HepG2 (cell line): Measurements from ENCODE around the gene NCBP3. TPM values are rescaled to one million over a fixed set of nuclear protein-coding genes. Genes with fewer than 3 reads are reported as not detected.

ENCODE experiments used
- ATAC-seq: fragments of 200-7000 bp; cut with Tn5 transposase; 3 replicates; pipeline ENCODE4 v1.9.1; 2020; ENCODE audit warnings: mild to moderate bottlenecking, moderate library complexity
- BruUV-seq: library from RNA; stranded (reverse); fragments of 400-500 nt; replicated peaks from 2 replicates; lab custom pipeline; 2021; lab: Mats Ljungman, UMichigan
- CTCF ChIA-PET: fragments of 300-600 bp; formaldehyde crosslinking; extraction: SDS; loops from one replicate; lab custom pipeline; 2021; ENCODE audit warnings: low total read pairs, inconsistent platforms, low intra/inter-chr PET ratio; lab: Yijun Ruan, JAX
- POLR2A ChIA-PET: fragments of 350-600 bp; sonication (Branson Sonifier 250); formaldehyde crosslinking; loops from one replicate; lab custom pipeline; 2020; ENCODE audit warnings: antibody characterized with exemption, inconsistent platforms; lab: Yijun Ruan, JAX
- DNase-seq: peaks from one replicate; pipeline ENCODE4 v3.0.0-alpha.2; 2015; ENCODE audit warnings: low spot score
- FAIRE-seq: peaks from 3 replicates; lab custom pipeline; 2011; peaks lifted over from hg19 to GRCh38; lab: Jason Lieb, UNC
- H2AFZ ChIP-seq: one replicate; pipeline ENCODE4 v1.6.1; 2011; ENCODE audit warnings: low read length, inconsistent platforms
- H3K27ac ChIP-seq: fragments of 300-600 bp; 3 replicates; pipeline ENCODE4 v1.8.0; 2011; ENCODE audit warnings: mixed run types, mild to moderate bottlenecking, mixed read lengths, low read length, inconsistent platforms; ENCODE audit not compliant: insufficient read depth; ENCODE audit errors: extremely low read length
- H3K27me3 ChIP-seq, 2 experiments: fragments of 200-600 bp in 1 of 2; 2 replicates in 1 of 2; 3 replicates in 1 of 2; pipeline versions ENCODE4 v1.6.0 to v1.8.0; 2011; ENCODE audit warnings: low read length in 2 of 2, mild to moderate bottlenecking in 2 of 2, moderate library complexity in 2 of 2, inconsistent platforms in 1 of 2; ENCODE audit not compliant: insufficient read depth in 2 of 2, control insufficient read depth in 1 of 2
- H3K36me3 ChIP-seq, 2 experiments: fragments of 200-600 bp in 1 of 2; replicated peaks in 1 of 2; 2 replicates in 1 of 2; 3 replicates in 1 of 2; pipeline versions ENCODE4 v1.5.1 to v1.8.0; 2011; ENCODE audit warnings: low read length in 2 of 2, inconsistent platforms in 1 of 2; ENCODE audit not compliant: insufficient read depth in 2 of 2, control insufficient read depth in 1 of 2
- H3K4me1 ChIP-seq: 2 replicates; pipeline ENCODE4 v1.5.1; 2012; ENCODE audit warnings: low read length, inconsistent platforms; ENCODE audit not compliant: insufficient read depth
- H3K4me2 ChIP-seq: 2 replicates; pipeline ENCODE4 v1.6.0; 2011; ENCODE audit warnings: low read depth, low read length, inconsistent platforms
- H3K4me3 ChIP-seq, 3 experiments: fragments of 200-600 bp in 1 of 3; sonication (generic), shearing (Covaris generic) in 1 of 3; replicated peaks in 1 of 3; 2 replicates each; pipeline ENCODE4 v1.5.1; 2011 to 2016; ENCODE audit warnings: low read length in 3 of 3, inconsistent platforms in 2 of 3, low read depth in 2 of 3, mild to moderate bottlenecking in 2 of 3, control low read depth in 1 of 3, mixed read lengths in 1 of 3; ENCODE audit not compliant: insufficient read depth in 1 of 3
- H3K79me2 ChIP-seq: one replicate; pipeline ENCODE4 v1.6.1; 2011; ENCODE audit warnings: low read length, inconsistent platforms; ENCODE audit not compliant: insufficient read depth
- H3K9ac ChIP-seq: 2 replicates; pipeline ENCODE4 v1.6.0; 2011; ENCODE audit warnings: mild to moderate bottlenecking, low read depth, low read length, inconsistent platforms; ENCODE audit not compliant: insufficient read depth
- H3K9me3 ChIP-seq: 2 replicates; pipeline ENCODE4 v1.5.1; 2012; ENCODE audit warnings: mild to moderate bottlenecking, low read length
- H4K20me1 ChIP-seq: 2 replicates; pipeline ENCODE4 v1.6.0; 2011; ENCODE audit warnings: inconsistent platforms, mild to moderate bottlenecking, low read length, moderate library complexity; ENCODE audit not compliant: insufficient read depth
- ATF7-NPFF ChIP-seq: sonication (generic); formaldehyde crosslinking; IDR thresholded peaks from 2 replicates; pipeline ENCODE4 v1.8.1; 2023; ENCODE audit warnings: mild to moderate bottlenecking, low read depth, missing genetic modification reagents, moderate library complexity
- HNRNPL ChIP-seq: fragments of 200-400 bp; formaldehyde crosslinking; IDR thresholded peaks from 2 replicates; pipeline ENCODE4 v1.6.1; 2017; ENCODE audit warnings: mild to moderate bottlenecking, low read depth, low read length
- KDM5B ChIP-seq: sonication (generic); formaldehyde crosslinking; IDR thresholded peaks from 2 replicates; pipeline ENCODE4 v1.4.0; 2020; ENCODE audit warnings: missing genetic modification reagents, mild to moderate bottlenecking, borderline replicate concordance
- SSRP1 ChIP-seq: IDR thresholded peaks from 2 replicates; pipeline ENCODE4 v1.6.1; 2016; ENCODE audit warnings: control low read depth
- TBX2 ChIP-seq: sonication (generic); formaldehyde crosslinking; IDR thresholded peaks from 2 replicates; pipeline ENCODE4 v1.5.0; 2020; ENCODE audit warnings: missing genetic modification reagents, mild to moderate bottlenecking, borderline replicate concordance
- ZNF746 ChIP-seq: sonication (generic); formaldehyde crosslinking; IDR thresholded peaks from 2 replicates; pipeline ENCODE4 v1.8.0; 2022; ENCODE audit warnings: mild to moderate bottlenecking, missing genetic modification reagents
- ZNF747 ChIP-seq: sonication (generic); formaldehyde crosslinking; IDR thresholded peaks from 2 replicates; pipeline ENCODE4 v1.8.1; 2023; ENCODE audit warnings: missing genetic modification reagents, mild to moderate bottlenecking, borderline replicate concordance
- WGBS: methylation state at CpG from one replicate; pipeline ENCODE4 v1.1.6; 2017; ENCODE audit warnings: low lambda C conversion rate; 5-methylcytosine and 5-hydroxymethylcytosine counted together
- in situ Hi-C: cut with HindIII; loops from 2 replicates; pipeline ENCODE4 v1.10.0; 2017; ENCODE audit warnings: low pct_unique_long_range_greater_than_20kb; ENCODE audit not compliant: extremely low pct_ligation_motif_present
- intact Hi-C: fragments of 100-400 bp; cut with micrococcal nuclease; formaldehyde crosslinking; loops from one replicate; pipeline ENCODE4 v1.10.0; 2022; ENCODE audit not compliant: unreplicated experiment
- polyA plus RNA-seq, 8 experiments: library from polyadenylated mRNA; depleted of rRNA in 3 of 8; stranded (reverse) in 7 of 8; unstranded in 1 of 8; fragments of >200 nt; fragmentation: Illumina TruSeq in 4 of 8; extraction: Trizol in 4 of 8; gene quantifications; 2 replicates each; pipeline versions ENCODE4 v1.2.1 to v1.2.3, GENCODE V29; 2011 to 2016; ENCODE audit warnings: low read depth in 4 of 8, missing spikeins in 1 of 8, mixed read lengths in 1 of 8; ENCODE audit not compliant: insufficient read depth in 1 of 8
- total RNA-seq, 5 experiments: library from RNA; depleted of rRNA; stranded (reverse); fragments of >200 nt; fragmentation: Illumina TruSeq; extraction: Trizol; gene quantifications; 2 replicates each; pipeline ENCODE4 v1.2.3, GENCODE V29; 2016; ENCODE audit warnings: low read depth in 1 of 5
- TF ChIP-seq, protein P1 (sequence below): sonication (generic); formaldehyde crosslinking; conservative IDR thresholded peaks from 2 replicates; pipeline ENCODE4 v1.5.0; 2020; ENCODE audit warnings: missing genetic modification reagents
- TF ChIP-seq, protein P2 (sequence below): sonication (generic); formaldehyde crosslinking; IDR thresholded peaks from 2 replicates; pipeline ENCODE4 v1.4.0; 2020; ENCODE audit warnings: missing genetic modification reagents, mild to moderate bottlenecking, borderline replicate concordance

The NCBP3 gene
- total and polyA plus RNA-seq, 2 of the 13 experiments (the other 11 are each of a cell fraction or from before 2014, with no cell fraction given) = 19.5 to 24.8 TPM

- TF ChIP-seq KDM5B = no peak
- TF ChIP-seq HNRNPL = no peak
- TF ChIP-seq, protein P1, sequence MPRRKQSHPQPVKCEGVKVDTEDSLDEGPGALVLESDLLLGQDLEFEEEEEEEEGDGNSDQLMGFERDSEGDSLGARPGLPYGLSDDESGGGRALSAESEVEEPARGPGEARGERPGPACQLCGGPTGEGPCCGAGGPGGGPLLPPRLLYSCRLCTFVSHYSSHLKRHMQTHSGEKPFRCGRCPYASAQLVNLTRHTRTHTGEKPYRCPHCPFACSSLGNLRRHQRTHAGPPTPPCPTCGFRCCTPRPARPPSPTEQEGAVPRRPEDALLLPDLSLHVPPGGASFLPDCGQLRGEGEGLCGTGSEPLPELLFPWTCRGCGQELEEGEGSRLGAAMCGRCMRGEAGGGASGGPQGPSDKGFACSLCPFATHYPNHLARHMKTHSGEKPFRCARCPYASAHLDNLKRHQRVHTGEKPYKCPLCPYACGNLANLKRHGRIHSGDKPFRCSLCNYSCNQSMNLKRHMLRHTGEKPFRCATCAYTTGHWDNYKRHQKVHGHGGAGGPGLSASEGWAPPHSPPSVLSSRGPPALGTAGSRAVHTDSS (CRISPR knock-in tag) = no peak
- TF ChIP-seq TBX2 (CRISPR knock-in tag) = no peak
- TF ChIP-seq SSRP1 (CRISPR knock-in tag) = no peak
- TF ChIP-seq ZNF746 = no peak
- TF ChIP-seq, all 625 proteins: peak for 0
- in situ Hi-C loops (loop anchor here (5.0 kb wide), 1 partner anchor 45 kb away; no protein-coding TSS in a partner anchor), intact Hi-C loops (no loop called here)
- Histone ChIP-seq H4K20me1 (no peaks in the 10 kb centered on the region), H3K27me3 (no peaks in the 10 kb centered on the region), H3K36me3 (no peaks in the 10 kb centered on the region), H3K4me2 (no peak overlapping the region), H3K4me3 (no peak overlapping the region), H3K4me1 (peaks cover 15% of the 10 kb centered on the region), H3K9ac (no peak overlapping the region), H3K27ac (no peak overlapping the region), H3K9me3 (no peaks in the 10 kb centered on the region), H3K79me2 (no peaks in the 10 kb centered on the region), H2AFZ (no peak overlapping the region)
- ATAC-seq (no peak; the same call in 2 of the 3 replicates), FAIRE-seq (no peak), DNase-seq (no peak)
- BruUV-seq = no TSS peak
- 86% methylated on average over 17 of the region's 17 CpGs for WGBS
- ChIA-PET POLR2A (no interaction called here), CTCF (no interaction called here)
These were observed 21.1 kb upstream of the NCBP3 start for GRCh38 chr17:3867106-3867505.

DNA sequence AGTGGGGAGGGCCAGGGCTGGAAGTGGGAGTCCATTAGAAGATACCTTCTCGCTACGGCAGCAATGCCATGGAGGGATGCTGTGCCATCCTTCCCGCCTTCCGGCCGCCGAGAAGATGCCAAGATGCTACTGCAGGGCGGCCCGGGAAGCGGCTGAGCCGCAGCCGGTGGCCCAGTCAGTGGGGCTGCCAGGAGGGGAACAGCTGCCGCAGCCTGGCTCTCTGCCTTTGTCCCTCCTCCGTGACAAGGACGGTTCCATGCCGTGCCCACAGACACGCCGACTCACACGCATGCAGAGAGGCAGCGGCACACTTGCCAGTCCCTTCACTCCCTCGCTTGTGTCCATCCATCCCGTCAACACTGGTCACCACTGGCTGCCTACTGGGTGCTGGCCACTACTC is 20.2 kb upstream of the NCBP3 start:
- BruUV-seq = no TSS peak
- Histone ChIP-seq H3K4me1 (peaks cover 15% of the 10 kb centered on the region), H3K4me3 (no peak overlapping the region), H3K9me3 (no peaks in the 10 kb centered on the region), H3K4me2 (no peak overlapping the region), H3K36me3 (no peaks in the 10 kb centered on the region), H3K27me3 (no peaks in the 10 kb centered on the region), H3K27ac (no peak overlapping the region), H4K20me1 (no peaks in the 10 kb centered on the region), H3K79me2 (no peaks in the 10 kb centered on the region), H2AFZ (no peak overlapping the region), H3K9ac (no peak overlapping the region)
- 94% methylated on average over 12 of the region's 21 CpGs for WGBS
- ChIA-PET CTCF (no interaction called here), POLR2A (no interaction called here)
- no peak for ATAC-seq
- intact Hi-C loops = no loop called here
- FAIRE-seq = no peak
- in situ Hi-C loops = loop anchor here (5.0 kb wide), 1 partner anchor 46 kb away; no protein-coding TSS in a partner anchor
- DNase-seq = no peak
- TF ChIP-seq ATF7-NPFF (no peak), ZNF747 (CRISPR knock-in tag) (no peak)
- TF ChIP-seq, protein P2, sequence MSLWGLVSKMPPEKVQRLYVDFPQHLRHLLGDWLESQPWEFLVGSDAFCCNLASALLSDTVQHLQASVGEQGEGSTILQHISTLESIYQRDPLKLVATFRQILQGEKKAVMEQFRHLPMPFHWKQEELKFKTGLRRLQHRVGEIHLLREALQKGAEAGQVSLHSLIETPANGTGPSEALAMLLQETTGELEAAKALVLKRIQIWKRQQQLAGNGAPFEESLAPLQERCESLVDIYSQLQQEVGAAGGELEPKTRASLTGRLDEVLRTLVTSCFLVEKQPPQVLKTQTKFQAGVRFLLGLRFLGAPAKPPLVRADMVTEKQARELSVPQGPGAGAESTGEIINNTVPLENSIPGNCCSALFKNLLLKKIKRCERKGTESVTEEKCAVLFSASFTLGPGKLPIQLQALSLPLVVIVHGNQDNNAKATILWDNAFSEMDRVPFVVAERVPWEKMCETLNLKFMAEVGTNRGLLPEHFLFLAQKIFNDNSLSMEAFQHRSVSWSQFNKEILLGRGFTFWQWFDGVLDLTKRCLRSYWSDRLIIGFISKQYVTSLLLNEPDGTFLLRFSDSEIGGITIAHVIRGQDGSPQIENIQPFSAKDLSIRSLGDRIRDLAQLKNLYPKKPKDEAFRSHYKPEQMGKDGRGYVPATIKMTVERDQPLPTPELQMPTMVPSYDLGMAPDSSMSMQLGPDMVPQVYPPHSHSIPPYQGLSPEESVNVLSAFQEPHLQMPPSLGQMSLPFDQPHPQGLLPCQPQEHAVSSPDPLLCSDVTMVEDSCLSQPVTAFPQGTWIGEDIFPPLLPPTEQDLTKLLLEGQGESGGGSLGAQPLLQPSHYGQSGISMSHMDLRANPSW (CRISPR knock-in tag) = no peak
